Measurements from ENCODE around the gene MBNL2.
"Not testable (repeated sequence)": the region's sequence is repeated elsewhere in the genome, so short reads cannot be mapped to it uniquely, and the experiment has no call there.

Gene MBNL2

GRCh38 chr13:97347255-97347932 is 125.3 kb downstream of the MBNL2 start:
- Histone ChIP-seq H3K4me1 (ENCODE audit: control insufficient read depth, insufficient read depth, low read length) (peaks cover 7% of the 10 kb centered on the region), H3K9ac (ENCODE audit: low read length) (no peak overlapping the region), H3K27ac (ENCODE audit: low read depth, low read length) (no peak overlapping the region), H3K36me3 (ENCODE audit: control insufficient read depth, insufficient read depth, low read length) (peaks cover 19% of the 10 kb centered on the region), H3K4me3 (ENCODE audit: low read length) (no peak overlapping the region), H3K27me3 (ENCODE audit: control insufficient read depth, insufficient read depth, low read length) (no peaks in the 10 kb centered on the region)

GRCh38 chr13:97348569-97349100 is 126.5 kb downstream of the MBNL2 start:
- Histone ChIP-seq H3K4me1 (ENCODE audit: control insufficient read depth, insufficient read depth, low read length) (peaks cover 7% of the 10 kb centered on the region), H3K9ac (ENCODE audit: low read length) (no peak overlapping the region), H3K36me3 (ENCODE audit: control insufficient read depth, insufficient read depth, low read length) (peaks cover 17% of the 10 kb centered on the region), H3K27me3 (ENCODE audit: control insufficient read depth, insufficient read depth, low read length) (no peaks in the 10 kb centered on the region), H3K4me3 (ENCODE audit: low read length) (no peak overlapping the region), H3K27ac (ENCODE audit: low read depth, low read length) (no peak overlapping the region)

DNA sequence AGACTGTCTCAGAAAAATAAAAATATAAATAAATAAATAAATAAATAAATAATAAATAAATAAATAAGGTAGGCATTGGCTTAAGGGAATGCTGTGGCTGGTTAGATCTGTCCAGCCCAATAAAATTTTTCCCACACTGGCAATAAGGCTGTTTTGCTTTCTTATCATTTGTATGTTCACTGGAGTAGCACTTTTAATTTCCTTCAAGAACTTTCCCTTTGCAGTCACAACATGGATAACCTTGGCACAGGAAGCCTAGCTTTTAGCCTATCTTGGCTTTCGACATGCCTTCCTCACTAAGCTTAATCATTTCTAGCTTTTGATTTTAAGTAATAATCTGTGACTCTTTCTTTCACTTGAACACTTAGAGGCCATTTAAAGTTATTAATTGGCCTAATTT is 129.9 kb downstream of the MBNL2 start:
- H3K36me3 ChIP-seq (ENCODE audit: control insufficient read depth, insufficient read depth, low read length): peaks cover 21% of the 10 kb centered on the region
- H3K4me1 ChIP-seq (ENCODE audit: control insufficient read depth, insufficient read depth, low read length); H3K27me3 ChIP-seq (ENCODE audit: control insufficient read depth, insufficient read depth, low read length); H3K9ac ChIP-seq (ENCODE audit: low read length); H3K4me3 ChIP-seq (ENCODE audit: low read length); H3K27ac ChIP-seq (ENCODE audit: low read depth, low read length): not testable (repeated sequence)

- Histone ChIP-seq H3K4me3 (ENCODE audit: low read length) (no peak overlapping the region), H3K27ac (ENCODE audit: low read depth, low read length) (no peak overlapping the region), H3K27me3 (ENCODE audit: control insufficient read depth, insufficient read depth, low read length) (no peaks in the 10 kb centered on the region), H3K4me1 (ENCODE audit: control insufficient read depth, insufficient read depth, low read length) (no peaks in the 10 kb centered on the region), H3K9ac (ENCODE audit: low read length) (no peak overlapping the region), H3K36me3 (ENCODE audit: control insufficient read depth, insufficient read depth, low read length) (peaks cover 13% of the 10 kb centered on the region)
These were observed 130.7 kb downstream of the MBNL2 start for GRCh38 chr13:97352815-97353214.

DNA sequence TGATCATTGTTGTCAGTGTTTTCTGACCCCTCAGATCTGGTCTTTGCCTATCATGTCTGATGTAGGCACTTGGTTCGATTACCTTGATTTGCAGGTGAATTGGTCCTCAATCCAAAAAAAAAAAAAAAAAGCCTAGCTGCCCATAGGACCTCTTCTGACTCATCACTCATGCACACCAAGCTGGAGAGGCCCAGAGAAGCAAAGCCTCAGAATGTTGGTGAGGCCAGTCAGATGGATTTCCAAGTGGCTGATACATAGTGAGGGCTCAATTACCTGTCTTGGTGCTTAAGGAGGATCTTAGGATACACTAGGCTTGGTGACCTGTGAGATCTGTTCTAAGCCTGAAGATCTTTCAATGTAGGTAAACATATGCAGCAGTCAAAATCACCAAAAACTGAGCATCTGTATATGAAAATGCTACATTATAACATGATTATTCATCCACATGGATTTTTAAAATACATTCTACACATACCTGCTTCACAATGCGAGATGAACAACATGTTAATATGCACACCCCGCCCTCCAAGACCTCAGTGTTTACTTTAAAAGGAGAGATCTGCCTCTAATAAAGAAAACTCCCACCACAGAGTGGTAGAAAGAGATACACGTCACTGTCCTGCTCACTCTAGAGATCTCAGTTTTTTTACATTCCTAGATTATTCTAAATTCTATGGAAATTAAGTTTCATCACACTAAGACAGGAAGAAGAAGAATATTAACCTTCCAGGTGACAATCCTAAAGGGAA is 132.0 kb downstream of the MBNL2 start:
- H3K36me3 ChIP-seq (ENCODE audit: control insufficient read depth, insufficient read depth, low read length): peaks cover 12% of the 10 kb centered on the region
- H3K27ac ChIP-seq (ENCODE audit: low read depth, low read length): no peak overlapping the region
- H3K27me3 ChIP-seq (ENCODE audit: control insufficient read depth, insufficient read depth, low read length): no peaks in the 10 kb centered on the region
- no peaks in the 10 kb centered on the region for H3K4me1 ChIP-seq (ENCODE audit: control insufficient read depth, insufficient read depth, low read length)
- H3K9ac ChIP-seq (ENCODE audit: low read length): no peak overlapping the region
- H3K4me3 ChIP-seq (ENCODE audit: low read length): no peak overlapping the region

GRCh38 chr13:97354808-97355207 is 132.7 kb downstream of the MBNL2 start:
- H3K27ac ChIP-seq (ENCODE audit: low read depth, low read length): no peak overlapping the region
- H3K4me3 ChIP-seq (ENCODE audit: low read length): no peak overlapping the region
- peaks cover 5% of the 10 kb centered on the region for H3K4me1 ChIP-seq (ENCODE audit: control insufficient read depth, insufficient read depth, low read length)
- H3K27me3 ChIP-seq (ENCODE audit: control insufficient read depth, insufficient read depth, low read length): no peaks in the 10 kb centered on the region
- no peak overlapping the region for H3K9ac ChIP-seq (ENCODE audit: low read length)
- peaks cover 12% of the 10 kb centered on the region for H3K36me3 ChIP-seq (ENCODE audit: control insufficient read depth, insufficient read depth, low read length)

GRCh38 chr13:97356592-97356991 is 134.5 kb downstream of the MBNL2 start:
- peaks cover 5% of the 10 kb centered on the region for H3K4me1 ChIP-seq (ENCODE audit: control insufficient read depth, insufficient read depth, low read length)

GRCh38 chr13:97359181-97360057 is 137.3 kb downstream of the MBNL2 start:
- Histone ChIP-seq H3K9ac (ENCODE audit: low read length) (no peak overlapping the region), H3K4me1 (ENCODE audit: control insufficient read depth, insufficient read depth, low read length) (peaks cover 5% of the 10 kb centered on the region), H3K27ac (ENCODE audit: low read depth, low read length) (peak overlapping the region; percentile 51), H3K27me3 (ENCODE audit: control insufficient read depth, insufficient read depth, low read length) (no peaks in the 10 kb centered on the region), H3K4me3 (ENCODE audit: low read length) (no peak overlapping the region), H3K36me3 (ENCODE audit: control insufficient read depth, insufficient read depth, low read length) (peaks cover 4% of the 10 kb centered on the region)

More at GRCh38 chr13:97356592-97356991, 134.5 kb downstream of the MBNL2 start:
- no peak overlapping the region for H3K4me3 ChIP-seq (ENCODE audit: low read length)
- no peak overlapping the region for H3K27ac ChIP-seq (ENCODE audit: low read depth, low read length)
- H3K36me3 ChIP-seq (ENCODE audit: control insufficient read depth, insufficient read depth, low read length): peaks cover 5% of the 10 kb centered on the region
- no peaks in the 10 kb centered on the region for H3K27me3 ChIP-seq (ENCODE audit: control insufficient read depth, insufficient read depth, low read length)
- no peak overlapping the region for H3K9ac ChIP-seq (ENCODE audit: low read length)

DNA sequence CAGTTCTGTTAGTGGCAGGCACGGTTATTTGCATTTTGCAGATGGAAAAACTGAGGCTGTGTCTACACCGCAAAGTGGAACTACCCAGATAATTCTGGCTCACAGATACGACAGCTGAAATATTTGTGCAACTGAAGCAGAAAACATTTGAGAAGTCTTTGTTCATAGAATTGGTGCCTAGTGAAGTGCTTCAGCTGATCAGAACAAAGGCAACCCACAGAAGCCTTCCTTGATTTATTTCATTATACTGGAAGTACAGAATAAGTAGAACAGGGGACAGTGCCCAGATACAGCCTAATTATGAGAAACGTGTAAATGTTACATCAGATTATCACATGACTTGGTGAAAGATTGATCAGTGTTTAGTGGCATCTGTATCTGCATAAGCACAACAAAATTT is 138.5 kb downstream of the MBNL2 start:
- Histone ChIP-seq H3K4me1 (ENCODE audit: control insufficient read depth, insufficient read depth, low read length) (peaks cover 5% of the 10 kb centered on the region), H3K36me3 (ENCODE audit: control insufficient read depth, insufficient read depth, low read length) (peaks cover 4% of the 10 kb centered on the region), H3K27ac (ENCODE audit: low read depth, low read length) (no peak overlapping the region), H3K27me3 (ENCODE audit: control insufficient read depth, insufficient read depth, low read length) (no peaks in the 10 kb centered on the region), H3K4me3 (ENCODE audit: low read length) (no peak overlapping the region), H3K9ac (ENCODE audit: low read length) (no peak overlapping the region)

DNA sequence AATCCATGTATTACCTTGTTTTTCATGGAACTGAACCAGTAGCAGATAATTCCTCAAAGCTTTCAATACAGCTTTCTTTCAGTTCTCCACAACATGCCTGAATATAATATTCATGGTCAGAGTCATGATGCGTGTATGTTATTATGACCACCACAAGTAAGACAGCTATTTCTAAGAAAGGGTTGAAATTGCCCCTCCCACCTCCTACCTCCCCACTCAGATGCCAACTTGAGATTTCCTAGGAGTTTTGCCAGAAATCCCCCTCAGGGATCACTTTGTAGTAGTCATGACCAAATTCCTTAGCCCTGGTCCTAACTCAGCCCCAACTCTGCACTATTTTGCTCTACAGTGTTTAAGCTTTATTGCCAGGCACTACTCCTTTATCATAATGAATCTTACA is 141.9 kb downstream of the MBNL2 start:
- Histone ChIP-seq H3K4me1 (ENCODE audit: control insufficient read depth, insufficient read depth, low read length) (peaks cover 5% of the 10 kb centered on the region), H3K36me3 (ENCODE audit: control insufficient read depth, insufficient read depth, low read length) (peaks cover 7% of the 10 kb centered on the region), H3K9ac (ENCODE audit: low read length) (no peak overlapping the region), H3K27me3 (ENCODE audit: control insufficient read depth, insufficient read depth, low read length) (no peaks in the 10 kb centered on the region), H3K27ac (ENCODE audit: low read depth, low read length) (no peak overlapping the region), H3K4me3 (ENCODE audit: low read length) (no peak overlapping the region)

- Histone ChIP-seq H3K27me3 (ENCODE audit: control insufficient read depth, insufficient read depth, low read length) (no peaks in the 10 kb centered on the region), H3K27ac (ENCODE audit: low read depth, low read length) (no peak overlapping the region), H3K9ac (ENCODE audit: low read length) (no peak overlapping the region), H3K4me3 (ENCODE audit: low read length) (no peak overlapping the region), H3K4me1 (ENCODE audit: control insufficient read depth, insufficient read depth, low read length) (no peaks in the 10 kb centered on the region), H3K36me3 (ENCODE audit: control insufficient read depth, insufficient read depth, low read length) (peaks cover 7% of the 10 kb centered on the region)
These were observed 142.7 kb downstream of the MBNL2 start for GRCh38 chr13:97364827-97365226.

GRCh38 chr13:97366172-97366688 is 144.1 kb downstream of the MBNL2 start:
- Histone ChIP-seq H3K4me1 (ENCODE audit: control insufficient read depth, insufficient read depth, low read length) (no peaks in the 10 kb centered on the region), H3K36me3 (ENCODE audit: control insufficient read depth, insufficient read depth, low read length) (peaks cover 7% of the 10 kb centered on the region), H3K27ac (ENCODE audit: low read depth, low read length) (no peak overlapping the region), H3K27me3 (ENCODE audit: control insufficient read depth, insufficient read depth, low read length) (no peaks in the 10 kb centered on the region), H3K4me3 (ENCODE audit: low read length) (no peak overlapping the region), H3K9ac (ENCODE audit: low read length) (no peak overlapping the region)

Measured in rectal smooth muscle tissue (tissue), 1 donor.